Ishikawa (cell line): Measurements from ENCODE around the gene ZER1.

Experiments used
- CEBPB ChIP-seq: IDR thresholded peaks from 2 replicates; pipeline ENCODE4 v1.6.1; 2012
- CREB1 ChIP-seq: IDR thresholded peaks from 2 replicates; pipeline ENCODE4 v1.6.1; 2012; ENCODE audit warnings: low read depth
- EP300 ChIP-seq: IDR thresholded peaks from 2 replicates; pipeline ENCODE4 v1.6.1; 2012; ENCODE audit warnings: borderline replicate concordance
- FOXM1 ChIP-seq: IDR thresholded peaks from 2 replicates; pipeline ENCODE4 v1.6.1; 2012; ENCODE audit warnings: low read depth, borderline replicate concordance
- MAX ChIP-seq: IDR thresholded peaks from 2 replicates; pipeline ENCODE4 v1.6.1; 2012
- NFIC ChIP-seq: IDR thresholded peaks from 2 replicates; pipeline ENCODE4 v1.6.1; 2012
- RAD21 ChIP-seq: IDR thresholded peaks from 2 replicates; pipeline ENCODE4 v1.6.1; 2012; ENCODE audit warnings: low read depth
- REST ChIP-seq: IDR thresholded peaks from 2 replicates; pipeline ENCODE4 v1.6.1; 2012; ENCODE audit warnings: low read depth, mild to moderate bottlenecking
- TAF1 ChIP-seq: IDR thresholded peaks from 2 replicates; pipeline ENCODE4 v1.6.1; 2012; ENCODE audit warnings: low read depth, mild to moderate bottlenecking
- TCF12 ChIP-seq: IDR thresholded peaks from 2 replicates; pipeline ENCODE4 v1.6.1; 2012; ENCODE audit warnings: low read depth
- TEAD4 ChIP-seq: IDR thresholded peaks from 2 replicates; pipeline ENCODE4 v1.6.1; 2012
- USF1 ChIP-seq: IDR thresholded peaks from 2 replicates; pipeline ENCODE4 v1.6.1; 2012
- YY1 ChIP-seq: IDR thresholded peaks from 2 replicates; pipeline ENCODE4 v1.6.1; 2012; ENCODE audit warnings: low read depth
- ZBTB7A ChIP-seq: IDR thresholded peaks from 2 replicates; pipeline ENCODE4 v1.6.1; 2012; ENCODE audit warnings: low read depth

Gene ZER1

DNA sequence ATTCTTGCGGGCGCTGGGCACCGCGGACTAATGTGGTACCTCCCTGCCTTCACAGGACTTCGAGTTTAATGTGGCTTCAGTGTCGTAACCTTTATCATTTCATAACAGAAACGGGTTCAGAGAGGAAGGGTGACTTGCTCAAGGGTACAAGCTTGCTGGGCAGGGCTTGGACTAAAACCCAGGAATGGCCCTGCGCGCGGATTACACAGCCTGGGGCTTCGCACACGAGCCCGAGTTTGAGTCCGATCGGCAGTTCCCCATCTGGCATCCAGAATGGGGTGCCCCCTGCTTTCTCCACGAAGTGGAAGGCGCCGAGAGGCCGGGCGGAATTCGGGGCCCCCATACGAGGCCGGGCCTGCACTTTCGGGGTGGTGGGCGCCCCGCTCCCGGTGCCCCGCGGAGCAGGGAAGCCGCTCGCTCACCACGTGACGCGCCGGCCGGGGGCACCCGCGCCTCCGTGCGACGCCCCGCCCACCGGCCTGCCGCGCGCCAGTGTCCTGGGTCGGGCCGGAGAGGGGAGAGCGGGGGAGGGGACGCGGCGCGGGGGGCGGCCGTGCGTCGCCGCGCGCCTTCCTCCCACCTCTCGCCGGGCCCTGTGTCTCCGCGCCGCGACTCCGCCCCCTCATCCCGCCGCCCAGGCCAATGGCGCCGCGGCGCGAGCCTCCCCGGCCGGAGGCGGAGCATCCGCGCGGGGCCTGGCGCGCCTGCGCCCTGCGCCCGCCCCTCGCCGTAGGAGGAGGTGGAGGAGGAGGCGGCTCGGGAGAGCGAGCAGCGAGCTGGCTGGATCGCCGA lies 83.0 kb downstream of the ZER1 start, which contains the start of gene SET:
Gene SET (plus strand): TSS at position 722 of the 792 bp plus-strand sequence. CDS start 361 bp downstream, outside the sequence.
- TF ChIP-seq MAX (peak; percentile 83; the same call in 1 of the 2 replicates), USF1 (peak; percentile 93), ZBTB7A (peak; percentile 76), NFIC (no peak), TAF1 (peak; percentile 58; the same call in 1 of the 2 replicates)

DNA sequence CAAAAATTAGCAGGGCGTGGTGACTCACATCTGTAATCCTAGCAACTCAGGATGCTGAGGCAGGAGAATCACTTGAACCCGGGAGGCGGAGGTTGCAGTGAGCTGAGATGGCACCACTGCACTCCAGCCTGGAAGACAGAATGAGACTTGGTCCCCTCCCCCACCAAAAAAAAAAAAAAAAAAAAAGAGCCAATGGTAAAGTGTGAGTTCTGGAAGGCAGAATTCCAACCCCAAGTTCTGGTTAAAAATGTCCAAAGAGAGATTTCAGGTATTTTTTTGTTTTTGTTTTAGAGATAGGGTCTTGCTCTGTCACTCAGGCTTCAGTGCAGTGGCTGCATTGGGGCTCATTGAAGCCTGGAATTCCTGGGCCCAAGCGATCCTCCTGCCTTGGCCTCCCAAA lies 84.3 kb downstream of the ZER1 start:
- TF ChIP-seq ZBTB7A (no peak), NFIC (no peak), TAF1 (no peak), YY1 (no peak), CEBPB (no peak), REST (no peak), MAX (no peak), TCF12 (no peak), FOXM1 (no peak)

- TF ChIP-seq EP300, result no peak
- no peak for TF ChIP-seq ZBTB7A
- no peak for TF ChIP-seq CEBPB
Measured at GRCh38 chr9:128685636-128686489, 85.9 kb downstream of the ZER1 start.

DNA sequence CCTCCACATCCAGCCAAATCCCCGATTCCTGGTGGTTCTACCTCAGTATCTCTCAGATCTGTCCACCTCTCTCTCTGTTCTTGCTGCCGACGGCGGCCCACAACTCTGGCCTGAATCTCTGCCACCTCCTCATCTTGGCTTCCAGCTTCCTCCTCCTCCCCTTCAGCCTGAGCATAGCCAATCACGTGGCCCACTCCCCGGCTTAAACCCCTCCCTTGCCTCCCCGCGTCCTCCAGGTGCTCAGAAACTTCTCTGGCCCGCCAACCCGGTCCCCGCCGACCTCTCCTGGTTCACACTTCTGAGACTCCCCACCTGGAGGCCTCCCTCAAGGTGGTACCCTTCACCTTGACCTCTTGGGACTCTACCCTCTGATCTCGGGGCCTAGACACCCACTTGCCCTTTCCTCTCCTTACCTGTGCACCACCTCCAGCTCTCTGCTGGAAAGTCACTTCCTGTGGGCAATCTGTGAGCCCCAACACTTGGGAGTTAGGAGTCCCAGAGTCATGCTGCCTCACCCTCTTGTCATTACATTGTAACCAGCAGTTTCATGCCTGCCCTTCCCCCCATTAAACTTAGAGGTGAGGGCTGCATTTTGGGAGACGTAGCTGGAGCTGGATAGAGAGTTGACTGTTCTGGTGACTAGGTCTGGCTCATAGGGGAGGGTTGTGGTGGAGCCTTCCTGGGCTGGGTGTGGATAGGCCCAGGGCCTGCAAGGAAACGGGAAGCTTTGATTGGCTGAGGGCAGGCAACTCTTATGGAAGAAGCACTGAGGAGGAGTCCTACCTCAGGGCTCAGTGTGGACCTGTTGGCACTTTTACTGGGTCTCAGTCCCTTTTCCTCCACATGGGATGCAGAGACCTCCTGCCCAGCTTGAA lies 87.2 kb downstream of the ZER1 start:
- 0 out of 2 replicates have a peak, but pooled peaks have one; percentile 15 for TF ChIP-seq NFIC
- peak; percentile 64 for TF ChIP-seq MAX
- no peak for TF ChIP-seq RAD21
- peak; percentile 58; the same call in 1 of the 2 replicates for TF ChIP-seq YY1
- TF ChIP-seq USF1, result peak; percentile 95
- peak; percentile 14; the same call in 1 of the 2 replicates for TF ChIP-seq TCF12
- no peak for TF ChIP-seq TEAD4
- TF ChIP-seq REST, result no peak
- peak; percentile 67 for TF ChIP-seq TAF1

- TF ChIP-seq YY1, result no peak
- no peak for TF ChIP-seq USF1
- TF ChIP-seq FOXM1, result no peak
- TF ChIP-seq ZBTB7A, result peak; percentile 42; the same call in 1 of the 2 replicates
- no peak for TF ChIP-seq MAX
- no peak for TF ChIP-seq TAF1
- TF ChIP-seq CEBPB, result no peak
- no peak for TF ChIP-seq CREB1
Measured at GRCh38 chr9:128684065-128684324, 87.7 kb downstream of the ZER1 start.
